ENCODE data around the gene ASS1.
"Not testable (repeated sequence)": the region's sequence is repeated elsewhere in the genome, so short reads cannot be mapped to it uniquely, and the experiment has no call there.

ASS1 gene

DNA sequence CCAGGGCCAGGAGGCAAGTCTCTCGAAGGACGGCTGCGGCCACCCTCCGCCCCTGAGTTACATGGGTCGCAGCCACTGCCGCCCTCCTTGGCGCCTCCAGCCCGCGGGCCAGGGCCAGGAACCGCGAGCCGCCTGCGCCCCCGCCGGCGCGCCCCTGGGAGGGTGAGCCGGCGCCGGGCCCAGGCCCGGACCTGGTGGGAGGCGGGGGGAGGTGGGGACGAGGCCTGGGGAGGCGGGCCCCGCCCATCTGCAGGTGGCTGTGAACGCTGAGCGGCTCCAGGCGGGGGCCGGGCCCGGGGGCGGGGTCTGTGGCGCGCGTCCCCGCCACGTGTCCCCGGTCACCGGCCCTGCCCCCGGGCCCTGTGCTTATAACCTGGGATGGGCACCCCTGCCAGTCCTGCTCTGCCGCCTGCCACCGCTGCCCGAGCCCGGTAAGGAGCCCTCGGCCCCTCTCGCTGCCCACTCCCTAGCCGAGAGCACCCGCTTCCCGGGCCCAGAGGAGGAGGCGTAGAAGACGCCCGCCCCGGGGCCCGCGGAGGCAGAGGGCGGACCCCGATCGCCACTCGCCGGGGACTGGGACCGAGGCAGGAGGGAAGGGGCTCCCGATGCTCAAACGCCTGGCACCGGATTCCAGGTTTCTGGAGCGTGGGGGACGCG lies at the start of gene ASS1:
TSS of gene ASS1 (plus strand) at position 397 of the 657 bp plus-strand sequence. CDS start 7,268 bp downstream, outside the sequence.
- no peak for DNase-seq

DNA sequence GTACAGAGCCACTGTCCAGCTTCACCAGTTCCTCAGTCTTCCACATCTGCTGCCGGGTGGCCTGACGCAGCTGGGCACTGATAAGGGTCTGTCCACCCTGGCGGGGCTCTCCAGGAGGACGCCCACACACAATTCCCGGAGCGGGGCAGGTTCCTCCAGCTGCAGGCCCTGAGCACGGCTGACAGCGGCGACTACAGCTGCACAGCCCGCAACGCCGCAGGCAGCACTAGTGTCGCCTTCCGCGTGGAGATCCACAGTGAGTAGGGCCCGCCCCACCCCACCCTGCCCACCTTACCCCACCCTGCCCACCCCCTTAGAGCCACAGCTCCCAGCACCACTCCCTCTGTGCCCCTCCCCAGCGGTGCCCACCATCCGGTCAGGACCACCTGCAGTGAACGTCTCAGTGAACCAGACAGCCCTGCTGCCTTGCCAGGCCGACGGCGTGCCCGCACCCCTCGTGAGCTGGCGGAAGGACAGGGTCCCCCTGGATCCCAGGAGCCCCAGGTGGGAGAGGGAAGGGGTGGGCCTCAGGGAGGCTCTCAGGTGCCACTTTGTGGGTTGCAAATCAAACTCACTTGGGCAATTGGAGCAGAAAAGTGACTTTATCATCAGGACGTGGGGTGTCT lies 48.8 kb upstream of the ASS1 start:
- DNase-seq, result no peak

DNA sequence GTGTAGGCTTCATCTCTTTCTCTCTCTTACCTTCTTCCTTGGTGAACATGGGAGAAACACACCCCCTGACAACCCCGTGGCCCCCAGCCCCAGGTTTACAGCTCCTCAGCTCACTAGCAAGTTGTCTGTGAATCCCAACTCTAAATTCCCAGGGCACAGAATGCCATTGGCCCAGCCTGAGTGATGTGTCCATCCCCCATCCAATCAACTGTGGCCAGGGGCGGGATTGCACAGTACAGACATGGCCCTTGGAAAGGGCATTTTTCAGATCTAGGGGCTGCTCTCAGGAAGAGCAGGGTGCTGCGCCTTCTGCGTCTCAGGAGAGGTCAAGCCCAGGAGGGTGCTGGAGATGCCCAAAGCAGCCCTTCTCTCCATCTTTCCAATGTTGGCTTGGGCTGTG lies 48.2 kb upstream of the ASS1 start:
- DNase-seq, result no peak

DNA sequence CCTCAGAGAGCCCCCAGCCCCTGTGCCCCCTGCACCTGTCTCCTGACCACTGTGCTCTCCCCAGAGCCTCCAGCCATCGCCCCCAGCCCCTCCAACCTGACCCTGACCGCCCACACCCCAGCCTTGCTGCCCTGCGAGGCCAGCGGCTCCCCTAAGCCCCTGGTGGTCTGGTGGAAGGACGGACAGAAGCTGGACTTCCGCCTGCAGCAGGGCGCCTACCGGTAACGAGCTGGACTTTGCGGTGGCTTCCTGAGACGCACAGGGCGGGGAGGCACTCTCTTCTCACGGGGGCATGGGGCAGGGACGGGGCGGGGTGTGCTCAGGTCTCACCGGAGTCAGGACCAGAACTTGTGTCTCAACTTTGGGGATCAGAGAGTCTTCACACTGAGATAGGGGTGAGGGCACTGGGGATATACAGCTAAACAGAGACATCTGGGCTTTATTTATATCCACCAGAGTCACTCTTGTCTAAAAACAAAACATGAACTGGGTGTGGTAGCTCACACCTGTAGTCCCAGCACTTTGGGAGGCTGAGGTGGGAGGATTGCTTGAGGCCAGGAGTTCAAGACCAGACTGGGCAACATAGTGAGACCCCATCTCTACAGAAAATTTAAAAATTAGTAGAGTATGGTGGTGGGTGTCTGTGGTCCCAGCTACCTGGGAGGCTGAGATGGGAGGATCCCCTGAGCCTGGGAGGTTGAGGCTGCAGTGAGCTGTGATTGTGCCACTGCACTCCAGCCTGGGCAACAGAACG lies 46.1 kb upstream of the ASS1 start:
- no peak for DNase-seq

DNA sequence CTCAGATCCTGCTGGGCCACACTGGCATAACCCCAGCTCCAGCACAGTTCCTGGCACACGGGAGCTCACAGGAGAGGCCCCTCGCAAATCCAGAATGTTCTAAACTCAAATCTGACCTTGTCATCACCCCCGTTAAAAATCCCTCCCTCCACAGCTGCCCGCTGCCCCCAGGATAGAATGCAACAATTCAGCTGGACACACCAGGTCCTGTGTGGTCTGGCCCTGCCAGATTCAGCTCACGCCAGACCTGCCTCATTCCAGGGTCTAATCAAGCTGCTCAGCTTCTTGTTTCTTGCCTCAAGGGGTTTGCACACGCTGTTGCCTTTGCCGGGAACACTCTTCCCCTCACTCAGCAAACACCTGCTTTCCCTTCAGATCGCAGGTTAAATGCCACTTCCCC lies 45.0 kb upstream of the ASS1 start:
- DNase-seq, result no peak

DNA sequence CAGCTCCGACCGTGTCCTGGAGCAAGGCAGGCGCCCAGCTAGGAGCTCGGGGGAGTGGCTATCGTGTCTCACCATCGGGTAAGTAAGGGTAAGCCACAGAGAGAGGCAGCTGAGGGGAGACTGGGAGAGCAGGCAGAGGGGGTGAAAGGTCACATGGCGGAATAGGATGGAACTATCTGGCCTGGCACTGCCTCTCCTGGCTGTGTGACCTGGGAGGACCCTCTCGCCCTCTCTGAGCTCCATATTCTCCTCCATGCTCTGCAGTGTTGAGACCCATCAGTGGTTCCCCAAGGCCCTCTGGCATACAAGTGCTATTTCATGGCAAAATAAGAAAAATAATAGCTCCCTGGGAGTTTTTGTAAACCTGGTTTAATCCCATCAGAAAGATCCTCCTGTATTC lies 43.9 kb upstream of the ASS1 start:
- no peak for DNase-seq

DNA sequence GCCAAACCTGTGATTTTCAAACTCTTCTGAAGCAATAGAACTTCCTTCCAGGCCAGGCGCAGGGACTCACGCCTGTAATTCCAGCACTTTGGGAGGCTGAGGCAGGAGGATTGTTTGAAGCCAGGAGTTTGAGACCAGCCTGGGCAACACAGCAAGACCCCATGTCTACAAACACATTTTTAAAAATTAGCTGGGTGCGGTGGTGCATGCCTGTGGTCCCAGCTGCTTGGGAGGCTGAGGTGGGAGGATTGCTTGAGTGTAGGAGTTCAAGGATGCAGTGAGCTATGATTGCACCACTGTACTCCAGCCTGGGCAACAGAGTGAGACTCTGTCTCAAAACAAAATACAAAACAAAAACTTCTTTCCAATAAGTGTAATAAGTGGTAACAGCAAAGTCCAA lies 43.0 kb upstream of the ASS1 start:
- not testable (repeated sequence) for DNase-seq

DNA sequence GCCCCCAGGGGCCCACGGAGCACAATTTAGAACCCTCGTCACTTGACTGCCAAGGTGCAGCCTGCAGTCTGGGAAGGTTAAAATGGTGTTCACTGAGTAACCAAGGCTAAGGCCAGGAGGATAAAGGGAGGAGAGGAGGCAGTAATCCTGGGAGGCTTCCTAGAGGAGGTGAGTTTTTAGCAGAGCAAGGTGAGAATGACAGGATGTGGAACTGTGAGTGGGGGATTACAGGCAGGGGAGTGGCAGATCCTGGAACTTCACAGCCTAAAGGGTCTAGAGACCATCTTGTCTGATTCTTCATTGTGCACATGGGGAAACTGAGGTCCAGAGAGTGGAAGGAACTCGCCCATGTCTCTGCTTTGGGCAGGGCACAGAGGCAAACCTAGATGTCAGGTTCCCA lies 42.5 kb upstream of the ASS1 start:
- no peak for DNase-seq

DNA sequence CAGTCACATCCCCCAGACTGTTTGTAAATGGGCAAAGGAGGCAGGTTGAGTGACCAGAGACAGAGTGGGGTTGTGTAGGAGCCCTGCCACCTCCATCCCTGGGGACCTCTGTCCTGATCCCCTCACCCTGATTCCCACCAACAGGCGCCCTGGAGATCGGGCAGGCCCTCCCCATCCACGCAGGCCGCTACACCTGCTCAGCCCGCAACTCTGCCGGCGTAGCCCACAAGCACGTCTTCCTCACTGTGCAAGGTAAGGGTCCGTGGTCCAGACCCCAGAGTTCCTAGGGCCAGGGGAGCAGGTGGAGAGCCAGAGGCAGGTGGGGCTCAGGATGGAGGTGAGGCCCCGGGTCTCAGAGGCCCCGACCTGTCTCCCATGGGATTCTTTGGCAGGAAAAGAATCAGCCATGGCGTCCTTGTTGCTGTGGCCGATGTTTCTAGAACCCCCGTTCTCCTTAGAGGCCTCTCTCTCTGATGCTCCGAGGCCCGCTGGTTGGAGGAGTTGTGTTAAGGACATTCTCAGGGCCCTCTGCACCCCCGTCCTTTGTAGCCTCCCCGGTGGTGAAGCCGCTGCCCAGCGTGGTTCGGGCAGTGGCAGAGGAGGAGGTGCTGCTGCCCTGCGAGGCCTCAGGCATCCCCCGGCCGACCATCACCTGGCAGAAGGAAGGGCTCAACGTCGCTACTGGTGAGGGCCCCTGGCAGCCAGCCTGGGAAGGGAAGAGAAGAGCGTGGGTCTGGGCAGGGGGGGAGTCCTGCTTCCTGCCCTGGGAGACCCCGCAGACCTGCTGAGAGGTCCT lies 41.9 kb upstream of the ASS1 start:
- DNase-seq, result no peak

DNA sequence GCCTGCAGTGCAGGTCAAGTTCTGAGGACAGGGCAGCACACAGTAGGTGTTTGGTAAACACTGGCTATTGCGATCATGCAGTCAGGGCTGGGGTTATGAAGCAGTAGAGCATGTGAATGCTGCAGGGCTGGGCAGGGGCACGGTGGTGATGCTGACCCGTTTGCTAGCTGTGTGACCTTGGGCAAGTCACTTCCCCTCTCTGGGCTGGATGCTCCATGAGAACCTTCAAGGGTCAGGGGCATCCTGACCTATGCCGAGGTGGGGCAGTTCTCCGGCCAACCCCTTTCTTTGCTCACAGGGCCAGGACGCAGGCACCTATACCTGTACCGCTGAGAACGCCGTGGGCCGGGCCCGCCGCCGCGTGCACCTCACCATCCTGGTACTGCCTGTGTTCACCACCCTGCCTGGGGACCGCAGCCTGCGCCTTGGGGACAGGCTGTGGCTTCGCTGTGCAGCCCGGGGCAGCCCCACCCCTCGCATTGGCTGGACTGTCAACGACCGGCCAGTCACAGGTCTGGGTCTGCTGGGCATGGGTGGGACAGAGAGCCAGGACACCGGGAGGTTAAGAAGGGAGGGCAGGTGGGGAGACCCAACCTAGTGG lies 39.0 kb upstream of the ASS1 start:
- DNase-seq, result no peak

DNA sequence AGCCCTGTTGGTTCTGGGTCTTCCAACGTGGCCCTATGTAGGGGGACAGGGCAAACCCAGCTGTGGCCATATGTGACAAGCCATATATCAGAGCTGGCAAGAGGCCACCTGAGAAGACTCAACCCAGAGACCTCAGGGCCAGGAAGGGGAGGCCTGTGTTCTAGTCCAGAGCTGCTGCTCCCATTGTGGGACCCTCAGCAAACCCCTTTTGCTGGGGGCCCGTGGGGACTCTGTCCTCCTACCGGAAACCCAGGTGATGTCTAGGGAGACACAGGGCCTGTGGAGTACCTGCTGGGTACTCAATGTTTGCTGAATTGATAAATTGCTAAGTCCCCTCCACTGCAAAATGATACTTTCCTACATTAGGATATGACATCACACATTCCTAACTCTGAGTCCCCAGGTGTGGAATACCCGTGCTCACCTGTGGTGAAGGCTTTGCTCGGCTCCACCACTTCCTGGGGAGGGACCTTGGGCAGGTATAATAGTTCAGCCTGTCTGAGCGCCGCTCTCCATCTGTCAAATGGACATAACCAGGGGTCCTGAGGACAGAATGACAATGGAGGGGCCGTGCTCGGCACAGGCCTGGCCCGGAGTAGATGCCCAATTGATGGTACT lies 38.4 kb upstream of the ASS1 start:
- no peak for DNase-seq

DNA sequence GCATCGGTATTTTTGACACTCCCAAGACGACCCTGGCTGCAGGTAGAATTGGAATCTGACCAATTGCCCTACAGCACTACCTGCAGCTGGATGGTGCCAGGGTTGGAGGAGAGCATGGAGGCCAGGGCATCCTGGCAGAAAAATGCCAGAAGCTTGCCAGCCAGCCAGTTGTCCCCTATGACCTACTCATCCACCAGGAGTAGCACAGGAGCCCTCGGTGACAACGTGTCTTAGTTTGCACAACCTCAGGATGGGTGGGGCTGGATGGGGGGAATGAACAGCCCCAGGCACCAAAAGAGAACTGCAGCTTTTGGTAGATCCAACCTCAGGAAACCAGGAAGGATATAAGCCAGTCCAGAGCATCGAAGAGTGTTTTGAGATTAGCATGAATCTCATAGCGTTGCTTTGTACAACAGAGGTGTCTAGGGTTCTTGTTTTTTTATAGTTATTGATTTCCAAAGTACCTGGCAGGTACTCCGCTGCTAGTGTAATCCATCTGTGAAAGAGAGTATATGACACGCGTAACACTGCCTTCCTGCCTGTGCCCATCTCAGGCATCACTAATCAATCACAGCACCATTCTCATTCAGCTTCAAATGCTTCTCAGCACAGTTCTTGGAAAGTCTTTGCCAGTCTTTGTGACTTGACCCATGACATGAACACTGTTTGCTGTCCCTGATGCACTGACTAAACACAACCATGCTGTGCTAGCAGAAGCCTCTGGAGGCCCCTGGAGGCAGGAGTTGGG lies 36.7 kb upstream of the ASS1 start:
- DNase-seq, result no peak

DNA sequence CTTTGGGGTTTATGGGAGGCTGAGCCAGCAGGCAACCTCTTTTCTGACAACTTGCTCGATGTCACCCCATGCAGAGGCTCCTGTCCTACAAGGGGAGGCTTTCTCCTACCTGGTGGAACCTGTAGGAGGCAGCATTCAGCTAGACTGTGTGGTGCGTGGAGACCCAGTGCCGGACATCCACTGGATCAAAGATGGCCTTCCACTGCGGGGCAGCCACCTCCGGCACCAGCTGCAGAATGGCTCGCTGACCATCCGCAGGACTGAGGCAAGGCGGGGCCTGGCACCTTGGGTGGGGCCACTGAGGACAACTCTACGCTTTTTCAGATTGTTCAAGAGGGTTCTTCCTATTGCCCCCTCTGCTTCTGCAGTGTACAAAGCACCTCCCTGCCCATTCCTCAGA lies 36.1 kb upstream of the ASS1 start:
- DNase-seq, result no peak

DNA sequence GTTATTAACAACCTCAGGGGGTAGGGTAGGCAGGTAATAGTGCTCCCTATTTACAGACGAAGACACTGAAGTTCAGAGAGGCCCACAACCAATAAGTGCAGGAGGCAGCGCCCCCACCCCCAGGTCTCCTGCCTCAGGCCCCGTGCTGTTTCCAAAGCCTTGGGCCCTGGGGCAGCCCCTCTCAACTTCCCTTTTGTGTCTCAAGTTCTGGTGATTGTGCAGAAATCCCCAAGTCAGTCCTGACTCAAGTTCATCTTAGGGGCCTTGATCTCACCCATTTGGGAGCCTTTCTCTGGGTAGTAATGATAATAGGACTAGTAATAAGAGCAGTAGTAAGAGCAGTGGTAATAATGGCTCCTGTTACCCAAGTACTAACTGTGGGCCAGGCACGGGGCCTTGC lies 35.5 kb upstream of the ASS1 start:
- DNase-seq, result no peak

DNA sequence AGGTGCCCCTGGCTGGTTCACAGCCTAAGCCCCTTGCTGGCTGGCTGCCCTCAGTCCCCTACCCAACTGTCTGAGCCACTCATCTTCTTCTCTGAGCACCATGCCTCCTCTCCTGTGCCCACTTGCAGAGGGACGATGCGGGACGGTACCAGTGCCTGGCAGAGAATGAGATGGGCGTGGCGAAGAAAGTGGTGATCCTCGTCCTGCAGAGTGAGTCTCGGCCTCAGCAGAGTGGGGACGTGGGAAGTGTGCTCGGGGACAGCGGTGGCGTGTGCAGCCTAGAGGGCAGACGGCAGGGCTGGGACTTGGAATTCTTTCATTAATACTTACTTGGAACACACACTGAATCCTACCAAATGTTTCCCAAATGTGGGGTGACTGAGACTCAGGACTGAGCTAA lies 34.3 kb upstream of the ASS1 start:
- no peak for DNase-seq

DNA sequence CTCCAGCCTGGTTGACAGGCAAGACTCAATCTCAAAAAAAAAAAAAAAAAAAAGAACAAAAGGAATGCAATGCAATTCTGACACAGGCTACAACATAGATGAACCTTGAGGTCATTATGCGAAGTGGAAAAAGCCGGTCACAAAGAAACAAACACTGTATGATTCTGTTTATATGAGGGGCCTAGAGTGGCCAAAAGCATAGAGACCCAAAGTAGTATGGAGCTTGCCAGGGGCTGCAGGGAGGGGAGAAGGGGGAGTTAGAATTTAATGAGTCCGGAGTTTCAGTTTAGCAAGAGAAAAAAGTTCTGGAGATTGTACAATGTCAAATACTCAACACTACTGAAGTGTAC lies 33.2 kb upstream of the ASS1 start:
- DNase-seq, result no peak

DNA sequence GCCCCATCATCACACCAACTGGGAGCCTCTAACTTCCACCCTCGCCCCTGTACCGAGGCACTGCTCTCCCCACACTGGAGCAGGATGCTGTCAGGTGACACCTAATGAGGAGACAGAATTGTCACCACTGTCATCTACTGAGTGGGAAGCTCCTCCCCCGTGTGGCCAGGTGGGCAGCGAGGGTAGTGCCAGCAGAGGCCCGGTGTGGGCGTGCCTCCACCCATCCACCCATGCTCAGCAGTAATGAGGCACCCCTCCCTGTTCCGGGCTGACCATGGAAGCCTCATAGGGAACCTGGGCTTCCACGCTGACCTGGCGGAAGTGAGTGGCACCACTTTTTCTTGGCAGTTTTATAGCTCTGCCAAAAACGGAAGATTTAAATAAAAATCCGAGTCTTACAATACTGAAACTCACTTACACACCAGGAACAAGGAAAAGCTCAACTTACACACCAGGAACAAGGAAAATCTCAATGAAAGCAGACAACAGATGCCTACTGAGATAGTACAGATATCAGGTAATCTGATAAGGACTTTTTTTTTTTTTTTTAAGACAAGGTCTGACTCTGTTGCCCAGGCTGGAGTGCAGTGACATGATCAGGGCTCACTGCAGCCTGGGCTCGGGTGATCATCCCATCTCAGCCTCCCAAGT lies 30.6 kb upstream of the ASS1 start:
- no peak for DNase-seq

DNA sequence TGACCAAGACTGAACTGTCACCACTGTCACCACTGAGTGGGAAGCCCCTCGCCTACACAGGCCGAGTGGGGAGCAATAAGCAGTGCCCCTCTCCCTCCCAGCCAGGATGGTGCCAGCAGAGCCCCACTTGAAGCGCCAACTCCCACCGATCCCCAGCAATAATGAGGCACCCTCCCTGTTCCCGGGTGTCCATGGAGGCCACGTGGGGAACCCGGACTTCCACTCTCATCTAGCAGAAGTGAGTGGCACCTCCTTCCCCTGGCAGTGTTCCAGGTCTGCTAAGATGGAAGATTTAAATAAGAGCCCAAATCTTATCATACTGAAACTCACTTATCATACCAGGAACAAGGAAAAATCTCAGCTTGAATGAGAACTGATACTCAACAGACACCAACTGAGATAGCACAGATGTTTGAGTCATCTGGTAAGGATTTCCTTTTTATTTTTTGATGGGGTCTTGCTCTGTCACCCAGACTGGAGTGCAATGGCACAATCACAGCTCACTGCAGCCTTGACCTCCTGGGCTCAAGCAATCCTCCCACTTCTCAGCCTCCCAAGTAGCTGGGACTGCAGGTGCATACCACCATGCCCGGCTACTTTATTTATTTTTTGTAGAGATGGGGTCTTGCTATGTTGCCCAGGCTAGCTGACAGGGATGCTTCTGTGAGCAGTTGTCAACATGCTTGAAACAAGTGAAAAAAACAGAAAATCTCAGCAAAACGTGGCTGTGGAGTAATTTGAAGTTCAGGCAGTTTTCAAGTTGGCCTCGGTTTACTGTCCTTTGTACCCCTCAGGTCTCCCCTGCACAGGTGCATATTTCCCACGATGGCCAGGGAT lies 29.6 kb upstream of the ASS1 start:
- DNase-seq, result no peak

DNA sequence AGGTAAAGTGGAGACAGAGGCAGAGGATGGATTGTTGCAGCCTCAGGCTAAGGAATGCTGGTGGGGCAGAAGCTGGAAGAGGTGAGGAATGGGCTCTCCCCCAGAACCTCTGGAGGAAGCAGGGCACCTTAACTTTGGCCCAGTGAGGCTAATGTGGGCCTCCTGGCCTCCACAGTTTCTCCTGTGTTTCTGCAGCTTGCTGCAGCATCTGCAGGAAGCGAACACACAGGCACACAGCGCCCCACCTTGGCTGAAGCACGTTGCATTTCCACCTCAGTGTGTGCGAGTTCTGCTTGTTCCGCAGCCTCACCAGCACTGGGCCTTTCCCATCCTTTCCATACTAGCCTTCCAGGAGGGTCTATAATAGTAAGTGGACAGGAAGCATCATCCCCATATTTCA lies 27.2 kb upstream of the ASS1 start:
- no peak for DNase-seq

DNA sequence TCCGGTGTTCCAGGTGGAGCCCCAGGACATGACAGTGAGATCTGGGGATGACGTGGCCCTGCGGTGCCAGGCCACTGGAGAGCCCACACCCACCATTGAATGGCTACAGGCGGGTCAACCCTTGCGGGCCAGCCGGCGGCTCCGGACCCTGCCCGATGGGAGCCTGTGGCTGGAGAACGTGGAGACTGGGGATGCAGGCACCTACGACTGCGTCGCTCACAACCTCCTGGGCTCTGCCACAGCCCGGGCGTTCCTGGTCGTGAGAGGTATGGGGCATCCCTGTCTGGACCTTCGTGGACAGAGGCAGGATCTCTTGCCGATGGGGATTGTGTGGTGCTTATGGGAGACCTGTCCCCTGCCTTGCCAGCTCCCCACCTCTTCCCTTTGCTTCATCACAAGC lies 26.0 kb upstream of the ASS1 start:
- no peak for DNase-seq
